Umbilical cord (tissue), 2 donors: ENCODE measurements around the gene USP43. TPM values are rescaled to one million over a fixed set of nuclear protein-coding genes. Genes with fewer than 3 reads are reported as not detected.
A peak's percentile ranks its signal among the peaks of the same experiment; 100 is the strongest.
"Not testable (repeated sequence)": the region's sequence is repeated elsewhere in the genome, so short reads cannot be mapped to it uniquely, and the experiment has no call there.

Experiments used
- DNase-seq: peaks from one replicate; pipeline ENCODE4 v3.0.0-alpha.2; 2015; ENCODE audit warnings: low spot score
- total RNA-seq: library from RNA; depleted of rRNA; stranded (reverse); fragments of >200 nt; gene quantifications from one replicate; pipeline ENCODE4 v1.2.3, GENCODE V29; 2014; ENCODE audit warnings: low replicate concordance; ENCODE audit not compliant: insufficient read depth

USP43 gene, protein sequence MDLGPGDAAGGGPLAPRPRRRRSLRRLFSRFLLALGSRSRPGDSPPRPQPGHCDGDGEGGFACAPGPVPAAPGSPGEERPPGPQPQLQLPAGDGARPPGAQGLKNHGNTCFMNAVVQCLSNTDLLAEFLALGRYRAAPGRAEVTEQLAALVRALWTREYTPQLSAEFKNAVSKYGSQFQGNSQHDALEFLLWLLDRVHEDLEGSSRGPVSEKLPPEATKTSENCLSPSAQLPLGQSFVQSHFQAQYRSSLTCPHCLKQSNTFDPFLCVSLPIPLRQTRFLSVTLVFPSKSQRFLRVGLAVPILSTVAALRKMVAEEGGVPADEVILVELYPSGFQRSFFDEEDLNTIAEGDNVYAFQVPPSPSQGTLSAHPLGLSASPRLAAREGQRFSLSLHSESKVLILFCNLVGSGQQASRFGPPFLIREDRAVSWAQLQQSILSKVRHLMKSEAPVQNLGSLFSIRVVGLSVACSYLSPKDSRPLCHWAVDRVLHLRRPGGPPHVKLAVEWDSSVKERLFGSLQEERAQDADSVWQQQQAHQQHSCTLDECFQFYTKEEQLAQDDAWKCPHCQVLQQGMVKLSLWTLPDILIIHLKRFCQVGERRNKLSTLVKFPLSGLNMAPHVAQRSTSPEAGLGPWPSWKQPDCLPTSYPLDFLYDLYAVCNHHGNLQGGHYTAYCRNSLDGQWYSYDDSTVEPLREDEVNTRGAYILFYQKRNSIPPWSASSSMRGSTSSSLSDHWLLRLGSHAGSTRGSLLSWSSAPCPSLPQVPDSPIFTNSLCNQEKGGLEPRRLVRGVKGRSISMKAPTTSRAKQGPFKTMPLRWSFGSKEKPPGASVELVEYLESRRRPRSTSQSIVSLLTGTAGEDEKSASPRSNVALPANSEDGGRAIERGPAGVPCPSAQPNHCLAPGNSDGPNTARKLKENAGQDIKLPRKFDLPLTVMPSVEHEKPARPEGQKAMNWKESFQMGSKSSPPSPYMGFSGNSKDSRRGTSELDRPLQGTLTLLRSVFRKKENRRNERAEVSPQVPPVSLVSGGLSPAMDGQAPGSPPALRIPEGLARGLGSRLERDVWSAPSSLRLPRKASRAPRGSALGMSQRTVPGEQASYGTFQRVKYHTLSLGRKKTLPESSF
- total RNA-seq = 0.96 TPM

DNA sequence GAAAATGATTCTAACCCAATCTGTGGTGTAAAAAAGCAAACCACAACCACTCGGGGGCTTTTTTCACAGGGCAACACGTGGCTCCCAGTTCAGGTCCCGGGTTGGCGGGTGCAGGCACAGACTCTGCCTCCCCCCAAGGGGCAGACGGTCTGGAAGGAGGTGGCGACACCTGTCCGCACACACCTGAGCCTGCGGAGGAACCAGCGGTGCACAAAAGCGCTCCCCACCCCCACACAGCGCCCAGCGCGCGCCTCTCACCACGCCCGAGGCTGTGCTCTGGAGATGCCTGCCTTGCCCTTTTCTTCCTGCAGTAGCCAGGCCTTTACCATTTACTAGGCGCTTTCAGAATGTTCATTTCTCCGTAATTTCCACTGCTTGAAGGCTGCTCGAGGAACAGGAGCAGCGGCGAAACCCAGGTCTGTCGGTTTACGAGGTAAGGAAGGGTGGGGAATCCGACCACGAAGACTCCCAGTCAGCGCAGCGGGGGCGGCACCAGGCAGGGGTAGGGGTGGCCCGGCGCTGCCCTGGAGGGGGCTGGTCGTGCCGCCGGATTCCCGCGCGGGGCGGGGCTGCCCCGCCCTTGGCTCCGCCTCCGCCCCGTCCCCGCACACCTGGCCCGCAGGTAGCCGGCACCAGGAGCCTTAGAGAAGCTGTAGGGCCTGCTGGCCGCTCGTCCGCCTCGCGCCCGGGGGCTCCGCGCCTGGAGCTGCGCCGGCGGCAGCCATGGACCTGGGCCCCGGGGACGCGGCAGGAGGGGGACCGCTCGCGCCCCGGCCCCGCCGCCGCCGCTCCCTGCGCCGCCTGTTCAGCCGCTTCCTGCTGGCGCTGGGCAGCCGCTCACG lies at the start of gene USP43:
Gene USP43 (plus strand): TSS at position 608 of the 842 bp plus-strand sequence. CDS start 116 bp downstream, at position 724.
- peak; percentile 13 for DNase-seq

DNA sequence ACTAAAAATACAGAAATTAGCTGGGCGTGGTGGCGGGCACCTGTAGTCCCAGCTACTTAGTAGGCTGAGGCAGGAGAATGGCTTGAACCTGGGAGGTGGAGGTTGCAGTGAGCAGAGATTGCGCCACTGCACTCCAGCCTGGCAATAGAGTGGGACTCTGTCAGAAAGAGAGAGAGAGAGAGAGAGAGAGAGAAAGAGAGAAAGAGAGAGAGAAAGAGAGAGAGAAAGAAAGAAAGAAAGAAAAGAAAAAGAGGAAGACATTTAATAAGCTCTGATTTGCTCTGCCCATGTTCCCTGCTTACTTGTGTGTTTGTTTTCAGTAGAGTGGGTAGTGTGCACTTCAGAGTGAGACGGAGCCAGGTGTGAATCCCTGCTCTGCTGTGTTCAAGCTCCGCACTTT lies 47.7 kb upstream of the USP43 start:
- not testable (repeated sequence) for DNase-seq

- DNase-seq = no peak
Measured at GRCh38 chr17:9598661-9599060, 46.7 kb upstream of the USP43 start.

GRCh38 chr17:9604583-9604982 lies 40.7 kb upstream of the USP43 start:
- not testable (repeated sequence) for DNase-seq

DNA sequence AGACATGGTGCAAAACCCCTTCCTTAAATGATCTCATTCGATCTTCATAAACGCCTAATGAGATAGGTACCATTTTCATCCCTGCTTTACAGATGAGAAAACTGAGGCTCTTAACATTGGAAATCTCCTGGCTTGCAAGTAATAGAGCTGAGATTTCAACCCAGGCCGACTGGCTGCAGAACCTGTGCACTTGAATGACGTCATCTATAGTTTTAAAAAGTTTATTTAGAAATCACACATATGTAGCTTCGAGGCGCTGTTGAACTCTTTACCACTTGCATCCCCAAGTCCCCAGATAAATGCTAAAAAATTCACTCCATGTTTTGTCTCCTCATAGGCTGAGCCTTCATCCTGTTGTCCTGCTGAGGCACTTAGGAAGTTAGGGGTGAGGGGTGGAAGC lies 38.9 kb upstream of the USP43 start:
- DNase-seq = no peak

GRCh38 chr17:9607058-9607457 lies 38.3 kb upstream of the USP43 start:
- DNase-seq = not testable (repeated sequence)

DNA sequence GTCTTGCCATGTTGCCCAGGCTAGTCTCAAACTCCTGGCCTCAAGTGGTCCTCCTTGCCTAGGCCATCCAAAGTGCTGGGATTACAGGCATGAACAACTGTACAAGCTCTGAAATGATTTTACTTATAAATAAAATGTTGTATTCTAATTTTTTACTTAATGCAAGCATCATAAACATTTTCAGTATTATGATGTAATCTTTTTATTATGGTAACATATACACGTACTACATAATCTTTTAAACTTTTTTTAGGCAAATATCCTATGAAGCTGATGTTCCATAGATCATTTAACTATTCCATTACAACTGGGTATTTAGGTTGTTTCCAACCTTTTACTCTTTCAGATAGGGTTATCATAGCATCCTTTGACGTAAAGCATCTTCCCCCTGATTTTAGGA lies 33.8 kb upstream of the USP43 start:
- no peak for DNase-seq

- DNase-seq = no peak
Measured at GRCh38 chr17:9612006-9612405, 33.3 kb upstream of the USP43 start.

GRCh38 chr17:9615486-9615885 lies 29.8 kb upstream of the USP43 start:
- DNase-seq = no peak

DNA sequence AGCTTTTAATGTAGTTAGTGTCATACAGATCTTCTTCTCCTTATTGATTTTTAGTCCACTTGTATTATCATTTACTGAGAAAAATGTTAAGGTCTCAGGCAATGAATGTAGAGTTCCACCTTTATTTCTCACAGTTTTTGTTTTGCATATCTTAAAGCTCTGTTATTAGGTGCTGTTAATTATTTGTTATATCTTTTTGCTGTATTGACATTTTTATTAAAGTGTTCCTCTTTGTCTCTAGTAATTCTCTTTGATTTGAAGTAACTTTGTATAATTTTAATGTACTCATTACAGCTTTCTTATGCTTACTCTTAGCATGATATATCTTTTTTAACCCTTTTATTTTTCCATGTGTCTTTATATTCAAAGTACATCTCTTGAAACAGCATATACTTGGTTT lies 22.4 kb upstream of the USP43 start:
- DNase-seq = no peak

DNA sequence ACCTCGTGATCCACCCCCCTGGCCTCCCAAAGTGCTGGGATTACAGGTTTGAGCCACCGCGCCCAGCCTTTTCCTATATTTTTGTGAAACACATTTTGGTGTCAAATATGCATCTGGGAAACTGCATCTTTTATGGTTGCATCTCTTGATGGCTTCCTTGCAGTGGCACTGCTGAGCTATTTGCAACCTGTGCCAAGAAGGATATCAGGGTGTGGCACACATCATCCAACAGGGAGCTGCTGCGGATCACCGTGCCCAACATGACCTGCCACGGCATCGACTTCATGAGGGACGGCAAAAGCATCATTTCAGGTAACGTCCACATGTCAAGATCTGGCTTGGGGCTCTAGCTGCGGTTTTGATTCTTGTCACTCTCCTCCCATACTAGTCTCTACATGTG lies 16.8 kb upstream of the USP43 start:
- no peak for DNase-seq

GRCh38 chr17:9632741-9633140 lies 12.6 kb upstream of the USP43 start:
- no peak for DNase-seq

- no peak for DNase-seq
Measured at GRCh38 chr17:9635340-9635739, 10.0 kb upstream of the USP43 start.

- DNase-seq = no peak
Measured at GRCh38 chr17:9636501-9636900, 8.8 kb upstream of the USP43 start.

DNA sequence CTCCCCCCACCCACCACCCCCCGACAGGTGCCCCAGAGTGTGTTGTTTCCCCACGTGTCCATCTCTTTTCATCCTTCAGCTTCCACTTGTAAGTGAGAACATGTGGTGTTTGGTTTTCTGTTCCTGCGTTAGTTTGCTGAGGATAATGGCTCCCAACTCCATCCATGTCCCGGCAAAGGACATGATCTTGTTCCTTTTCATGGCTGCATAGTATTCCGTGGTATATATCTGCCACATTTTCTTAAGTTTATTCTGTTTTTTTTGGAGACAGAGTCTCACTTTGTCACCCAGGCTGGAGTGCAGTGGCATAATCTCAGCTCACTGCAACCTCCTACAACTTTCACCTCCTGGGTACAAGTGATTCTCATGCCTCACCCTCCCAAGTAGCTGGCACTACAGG lies 4.9 kb upstream of the USP43 start:
- not testable (repeated sequence) for DNase-seq

DNA sequence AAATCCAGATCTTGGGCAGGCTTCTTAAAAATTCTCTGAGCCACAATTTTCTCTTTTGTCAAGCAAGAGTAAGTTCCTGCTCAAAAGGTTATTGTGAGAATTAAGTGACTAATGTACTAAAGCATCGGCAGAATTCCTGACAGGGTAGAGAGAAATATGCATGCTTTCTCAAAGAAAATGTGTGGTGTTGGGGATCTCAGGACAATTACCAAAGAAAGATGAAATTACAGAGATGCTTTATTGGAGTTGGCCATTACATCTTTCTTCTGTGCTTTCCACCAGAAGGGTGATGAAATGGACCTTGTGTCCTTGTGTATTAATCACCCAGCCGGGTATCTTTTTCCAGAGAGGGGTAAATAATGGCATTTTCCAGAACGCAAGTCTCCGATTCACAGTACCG lies 1.7 kb upstream of the USP43 start:
- no peak for DNase-seq

DNA sequence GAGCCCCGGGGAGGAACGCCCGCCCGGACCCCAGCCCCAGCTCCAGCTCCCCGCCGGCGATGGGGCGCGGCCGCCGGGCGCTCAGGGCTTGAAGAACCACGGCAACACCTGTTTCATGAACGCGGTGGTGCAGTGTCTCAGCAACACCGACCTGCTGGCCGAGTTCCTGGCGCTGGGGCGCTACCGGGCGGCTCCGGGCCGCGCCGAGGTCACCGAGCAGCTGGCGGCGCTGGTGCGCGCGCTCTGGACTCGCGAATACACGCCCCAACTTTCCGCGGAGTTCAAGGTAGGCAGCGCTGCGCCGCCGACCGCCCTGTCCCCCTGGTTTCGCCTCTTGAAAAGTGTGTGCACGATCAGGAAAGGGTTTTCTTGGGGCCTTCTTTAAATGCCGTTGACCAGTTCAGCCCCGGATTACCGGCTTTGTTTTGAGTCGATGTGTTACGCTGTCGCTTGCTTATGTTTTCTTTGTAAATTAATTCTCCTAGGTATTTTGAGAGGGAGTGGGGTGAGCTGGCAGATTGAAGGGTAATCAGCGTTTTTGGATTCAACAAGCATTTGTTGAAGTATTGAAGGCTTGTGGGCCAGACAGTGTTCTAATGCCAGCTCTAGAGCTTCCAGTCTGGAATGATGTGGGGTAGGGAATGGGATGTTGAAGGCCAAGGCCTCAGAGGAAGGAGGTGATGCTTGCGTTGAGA lies 681 bp downstream of the USP43 start:
- DNase-seq = no peak

GRCh38 chr17:9646546-9646885 lies 1.2 kb downstream of the USP43 start:
- DNase-seq = no peak

GRCh38 chr17:9647014-9647413 lies 1.7 kb downstream of the USP43 start:
- no peak for DNase-seq

DNA sequence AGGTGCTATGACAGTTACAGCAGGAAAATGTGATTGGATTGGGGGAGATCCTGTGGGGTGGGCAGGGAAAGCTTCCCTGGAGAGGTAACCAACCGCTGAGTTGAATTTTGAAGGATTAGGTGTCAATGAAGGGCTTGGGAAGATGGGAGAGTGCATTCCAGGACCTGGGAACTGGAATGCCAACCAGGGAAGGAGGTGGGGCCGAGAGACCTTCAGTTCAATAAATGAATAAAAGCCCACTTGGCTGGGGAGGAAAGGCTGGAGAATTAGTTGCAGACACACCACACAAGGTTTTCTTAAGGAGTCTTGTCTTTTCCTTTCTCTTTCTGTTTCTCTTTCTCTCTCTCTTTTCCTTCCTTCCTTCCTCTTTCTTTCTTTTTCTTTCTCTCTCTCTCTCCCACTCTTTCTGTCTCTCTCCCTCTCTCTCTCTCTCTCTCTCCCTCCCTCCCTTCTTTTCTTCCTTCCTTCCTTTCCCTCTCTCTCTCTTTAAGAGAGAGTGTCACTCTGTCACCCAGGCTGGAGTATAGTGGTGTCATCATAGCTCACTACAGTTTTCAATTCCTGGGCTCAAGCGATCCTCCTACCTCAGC lies 3.3 kb downstream of the USP43 start:
- DNase-seq = no peak
